Activated CD8-positive, alpha-beta T cell treated with anti-CD3 and anti-CD28 coated beads for 36 hours (primary cell): ENCODE results near the gene SH2B2. TPM values are rescaled to one million over a fixed set of nuclear protein-coding genes. Genes with fewer than 3 reads are reported as not detected.
A peak's percentile ranks its signal among the peaks of the same experiment; 100 is the strongest.

Experiments
- ATAC-seq: fragments of 200-7000 bp; cut with Tn5 transposase; one replicate; pipeline ENCODE4 v1.10.0; 2021; ENCODE audit warnings: mild to moderate bottlenecking, moderate library complexity
- CTCF ChIA-PET: fragments of 350-600 bp; sonication (Branson Sonifier 250); formaldehyde crosslinking; loops from one replicate; lab custom pipeline; 2021; ENCODE audit warnings: antibody characterized with exemption; lab: Charles Lee
- POLR2A ChIA-PET: fragments of 350-600 bp; sonication (Branson Sonifier 250); formaldehyde crosslinking; loops from one replicate; lab custom pipeline; 2021; ENCODE audit warnings: antibody characterized with exemption; lab: Charles Lee
- DNase-seq: peaks from one replicate; pipeline ENCODE4 v3.0.0-alpha.2; 2020
- H3K27ac Mint-ChIP-seq: one replicate; pipeline ENCODE4 v1.8.0; 2021; ENCODE audit warnings: mild to moderate bottlenecking, mixed read lengths
- H3K27me3 Mint-ChIP-seq: one replicate; pipeline ENCODE4 v1.8.0; 2021; ENCODE audit warnings: mixed read lengths
- H3K36me3 Mint-ChIP-seq: one replicate; pipeline ENCODE4 v1.8.0; 2021; ENCODE audit warnings: low read depth, mixed read lengths
- H3K4me1 Mint-ChIP-seq: one replicate; pipeline ENCODE4 v1.8.0; 2021; ENCODE audit warnings: low read depth, mixed read lengths
- H3K4me3 Mint-ChIP-seq: one replicate; pipeline ENCODE4 v1.8.0; 2021; ENCODE audit warnings: mild to moderate bottlenecking, moderate library complexity, mixed read lengths
- H3K9me3 Mint-ChIP-seq: one replicate; pipeline ENCODE4 v1.8.0; 2021; ENCODE audit warnings: mixed read lengths
- CTCF ChIP-seq: fragments of 200-600 bp; IDR thresholded peaks from one replicate; pipeline ENCODE4 v1.8.0; 2022; ENCODE audit warnings: antibody characterized with exemption, mild to moderate bottlenecking
- intact Hi-C: fragments of 100-400 bp; cut with micrococcal nuclease; formaldehyde crosslinking; loops from one replicate; pipeline ENCODE4 v1.10.0; 2022
- total RNA-seq, 2 experiments: library from RNA; stranded (reverse); gene quantifications; one replicate each; pipeline ENCODE4 v1.2.3, GENCODE V29; 2021

Gene SH2B2
- total RNA-seq, 2 experiments from 2014 or later = 5.0 to 7.1 TPM

DNA sequence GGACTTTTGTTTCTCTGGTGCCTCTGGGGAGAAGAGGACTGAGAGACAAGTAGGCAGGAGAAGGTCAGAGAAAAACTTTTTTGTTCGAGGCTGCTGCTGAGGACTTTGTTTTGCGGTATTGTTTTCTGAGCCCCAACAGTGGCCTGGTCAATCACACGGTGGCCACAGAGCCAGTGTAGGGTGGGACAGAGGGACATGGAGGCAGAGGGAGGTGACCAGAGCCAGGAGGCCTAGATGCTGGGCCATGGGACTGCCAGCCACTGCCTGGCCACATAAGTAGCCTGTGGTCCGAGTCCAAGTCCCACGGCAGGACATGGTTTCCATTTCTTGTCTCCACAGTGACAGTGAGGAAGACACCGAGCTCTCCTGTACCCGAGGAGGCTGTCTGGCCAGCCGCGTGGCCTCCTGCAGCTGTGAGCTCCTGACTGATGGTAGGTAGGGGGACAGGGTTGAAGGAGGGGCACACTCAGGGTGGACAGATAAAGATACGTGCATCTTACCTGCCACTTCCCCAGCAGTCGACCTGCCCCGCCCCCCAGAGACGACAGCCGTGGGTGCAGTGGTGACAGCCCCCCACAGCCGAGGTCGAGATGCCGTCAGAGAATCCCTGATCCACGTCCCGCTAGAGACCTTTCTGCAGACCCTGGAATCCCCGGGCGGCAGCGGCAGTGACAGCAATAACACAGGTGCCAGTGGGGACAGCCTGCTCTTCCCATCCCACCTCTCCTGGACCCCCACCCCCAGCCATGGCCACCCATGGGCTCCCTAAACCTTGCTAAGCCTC lies 27.5 kb downstream of the SH2B2 start:
- ChIA-PET CTCF (no interaction called here), POLR2A (no interaction called here)
- Mint-ChIP-seq H3K27ac (no peak overlapping the region), H3K4me1 (no peaks in the 10 kb centered on the region), H3K27me3 (no peaks in the 10 kb centered on the region), H3K9me3 (no peaks in the 10 kb centered on the region), H3K36me3 (no peaks in the 10 kb centered on the region), H3K4me3 (no peak overlapping the region)
- intact Hi-C loops = no loop called here
- no peak for DNase-seq
- TF ChIP-seq CTCF = no peak
- no peak for ATAC-seq

DNA sequence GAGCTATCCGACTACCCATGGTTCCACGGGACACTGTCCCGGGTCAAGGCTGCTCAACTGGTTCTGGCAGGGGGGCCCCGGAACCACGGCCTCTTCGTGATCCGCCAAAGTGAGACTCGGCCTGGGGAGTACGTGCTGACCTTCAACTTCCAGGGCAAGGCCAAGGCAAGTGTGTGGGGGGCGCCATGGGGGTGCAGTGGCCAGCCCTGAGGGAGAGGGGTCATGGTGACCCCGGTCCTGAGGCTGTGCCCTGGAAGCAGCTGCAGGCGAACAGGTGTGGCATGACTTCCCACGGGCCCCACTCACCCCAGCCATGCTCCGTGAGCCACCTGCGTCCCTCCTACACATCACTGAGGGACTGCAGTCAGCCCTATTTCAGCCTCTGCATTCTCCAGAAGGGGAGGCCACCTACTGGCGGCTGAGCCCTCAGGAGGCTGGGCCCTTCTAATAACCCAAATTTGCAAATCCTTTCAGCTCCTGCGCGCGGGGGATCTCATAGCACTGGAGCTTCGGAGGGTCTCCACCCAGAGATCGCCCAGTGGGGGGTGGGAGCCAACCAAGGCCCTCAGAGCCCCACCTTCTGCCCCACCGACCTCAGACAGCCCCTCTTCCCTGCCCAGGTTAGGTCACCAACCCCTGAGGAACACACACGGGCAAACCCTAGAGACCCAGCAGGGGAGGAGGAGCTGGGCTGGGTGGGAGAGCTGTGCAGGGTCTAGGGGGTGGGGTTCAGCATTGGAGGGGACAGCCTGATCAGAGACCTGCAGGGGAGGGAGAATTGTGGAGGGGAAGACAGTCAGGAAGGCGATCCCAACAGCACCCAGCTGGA lies 30.8 kb downstream of the SH2B2 start:
- no peak for TF ChIP-seq CTCF
- intact Hi-C loops = no loop called here
- Mint-ChIP-seq H3K9me3 (no peaks in the 10 kb centered on the region), H3K4me3 (no peak overlapping the region), H3K36me3 (no peaks in the 10 kb centered on the region), H3K27me3 (peaks cover 8% of the 10 kb centered on the region), H3K4me1 (peaks cover 1% of the 10 kb centered on the region), H3K27ac (no peak overlapping the region)
- CTCF ChIA-PET = no interaction called here
- POLR2A ChIA-PET = interaction anchor here (0.8 kb wide), 1 partner anchor 31 kb away, joined by 3 read pairs; the partner anchor contains the start of gene SH2B2
- DNase-seq (no peak), ATAC-seq (no peak)

DNA sequence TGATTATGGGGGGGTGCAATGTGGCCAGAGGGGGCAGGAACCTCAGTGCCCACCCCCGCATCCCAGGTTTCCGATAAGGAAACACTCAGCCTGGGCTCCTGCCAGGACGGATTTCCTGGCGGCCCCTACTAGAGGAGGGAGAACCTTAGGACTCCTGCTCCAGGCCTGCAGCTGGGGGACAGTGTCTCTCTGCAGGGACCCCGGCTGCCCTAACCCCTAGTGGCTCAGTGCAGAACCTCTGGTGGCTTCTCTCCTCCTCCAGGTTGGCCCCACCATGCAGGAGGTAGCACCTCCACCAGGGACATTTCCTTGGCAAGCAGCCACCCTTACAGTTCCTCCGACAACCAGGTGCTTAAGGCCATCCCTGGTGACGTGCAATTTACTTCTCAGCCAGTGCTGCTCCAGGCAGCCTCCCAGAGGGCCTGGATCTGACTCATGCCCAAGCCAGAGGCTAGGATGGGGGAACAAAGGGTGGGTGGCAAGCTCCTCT lies 31.9 kb downstream of the SH2B2 start:
- intact Hi-C loops = no loop called here
- no peak for DNase-seq
- ChIA-PET POLR2A (interaction anchor here (0.8 kb wide), 1 partner anchor 32 kb away, joined by 3 read pairs; the partner anchor contains the start of gene SH2B2), CTCF (interaction anchor here (1.1 kb wide), 1 partner anchor 716 kb away, joined by 3 read pairs; no protein-coding TSS in a partner anchor)
- TF ChIP-seq CTCF = no peak
- no peaks in the 10 kb centered on the region for H3K36me3 Mint-ChIP-seq
- peak; percentile 53 for ATAC-seq
- H3K4me1 Mint-ChIP-seq = peaks cover 1% of the 10 kb centered on the region
- H3K4me3 Mint-ChIP-seq = no peak overlapping the region
- H3K9me3 Mint-ChIP-seq = no peaks in the 10 kb centered on the region
- H3K27ac Mint-ChIP-seq = no peak overlapping the region
- H3K27me3 Mint-ChIP-seq = peaks cover 8% of the 10 kb centered on the region

DNA sequence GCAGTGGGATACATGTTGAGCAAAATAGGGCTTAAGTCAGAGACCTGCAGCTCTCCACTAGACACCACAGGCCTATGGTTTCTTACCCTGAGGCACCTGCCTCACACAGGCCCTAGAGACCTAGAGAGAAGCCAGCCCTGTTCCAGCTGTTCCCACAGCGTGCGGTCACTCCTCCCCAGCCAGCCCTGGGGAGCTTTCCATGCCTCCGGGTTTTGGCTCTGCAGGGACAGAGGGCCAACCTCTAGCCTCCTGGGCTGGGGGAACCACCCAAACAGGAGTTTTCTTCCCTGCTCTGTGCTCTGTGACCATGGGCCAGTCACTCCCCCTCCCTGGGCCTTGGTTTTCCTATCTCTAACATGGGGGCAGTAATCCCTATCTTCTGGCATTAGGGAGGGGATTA lies 33.0 kb downstream of the SH2B2 start:
- H3K4me3 Mint-ChIP-seq = no peak overlapping the region
- H3K27me3 Mint-ChIP-seq = peaks cover 8% of the 10 kb centered on the region
- no peaks in the 10 kb centered on the region for H3K9me3 Mint-ChIP-seq
- intact Hi-C loops = no loop called here
- ATAC-seq (no peak), DNase-seq (no peak)
- ChIA-PET CTCF (no interaction called here), POLR2A (no interaction called here)
- no peak overlapping the region for H3K27ac Mint-ChIP-seq
- H3K36me3 Mint-ChIP-seq = no peaks in the 10 kb centered on the region
- H3K4me1 Mint-ChIP-seq = peaks cover 1% of the 10 kb centered on the region
- no peak for TF ChIP-seq CTCF
